A673 (cell line): ENCODE results near the gene ITGB4. TPM values are rescaled to one million over a fixed set of nuclear protein-coding genes. Genes with fewer than 3 reads are reported as not detected.
A peak's percentile ranks its signal among the peaks of the same experiment; 100 is the strongest.

Source experiments
- BruUV-seq: library from RNA; stranded (reverse); fragments of 400-500 nt; replicated peaks from 2 replicates; lab custom pipeline; 2021; lab: Mats Ljungman, UMichigan
- CTCF ChIA-PET: fragments of 300-600 bp; sonication (Branson Sonifier 250); formaldehyde crosslinking; loops from one replicate; lab custom pipeline; 2022; ENCODE audit warnings: antibody characterized with exemption; lab: Charles Lee
- POLR2A ChIA-PET: fragments of 300-600 bp; sonication (Branson Sonifier 250); formaldehyde crosslinking; loops from one replicate; lab custom pipeline; 2022; ENCODE audit warnings: antibody characterized with exemption; ENCODE audit not compliant: low non-redundant PET; lab: Charles Lee
- DNase-seq: peaks from one replicate; pipeline ENCODE4 v3.0.0-alpha.2; 2015; ENCODE audit warnings: low spot score
- H3K27ac ChIP-seq: fragments of 200-600 bp; sonication (generic); 2 replicates; pipeline ENCODE4 v1.5.1; 2016; ENCODE audit warnings: mixed run types, low read depth, mild to moderate bottlenecking, mixed read lengths, antibody characterized with exemption, low read length; ENCODE audit not compliant: poor library complexity, severe bottlenecking
- H3K27me3 ChIP-seq: fragments of 200-600 bp; sonication (generic); replicated peaks from 2 replicates; pipeline ENCODE4 v1.6.1; 2017; ENCODE audit warnings: mixed run types, low read depth, mild to moderate bottlenecking, mixed read lengths, antibody characterized with exemption, low read length; ENCODE audit not compliant: insufficient read depth, poor library complexity
- H3K36me3 ChIP-seq: fragments of 200-600 bp; sonication (generic); 2 replicates; pipeline ENCODE4 v1.6.1; 2016; ENCODE audit warnings: mixed run types, mild to moderate bottlenecking, mixed read lengths, antibody characterized with exemption, low read length; ENCODE audit not compliant: insufficient read depth, poor library complexity, severe bottlenecking
- H3K4me1 ChIP-seq: fragments of 200-600 bp; sonication (generic); 2 replicates; pipeline ENCODE4 v1.6.1; 2017; ENCODE audit warnings: mixed run types, mild to moderate bottlenecking, mixed read lengths, antibody characterized with exemption, low read length; ENCODE audit not compliant: insufficient read depth, poor library complexity, severe bottlenecking
- H3K4me3 ChIP-seq: fragments of 200-600 bp; sonication (generic); 2 replicates; pipeline ENCODE4 v1.5.1; 2016; ENCODE audit warnings: low read depth, mixed run types, mild to moderate bottlenecking, mixed read lengths, low read length; ENCODE audit not compliant: poor library complexity, severe bottlenecking
- H3K9me3 ChIP-seq: fragments of 200-600 bp; sonication (generic); 2 replicates; pipeline ENCODE4 v1.6.1; 2016; ENCODE audit warnings: mixed run types, low read depth, mild to moderate bottlenecking, mixed read lengths, antibody characterized with exemption, low read length; ENCODE audit not compliant: poor library complexity, severe bottlenecking
- EZH2 ChIP-seq: fragments of 200-600 bp; sonication (generic); IDR thresholded peaks from 2 replicates; pipeline ENCODE4 v1.6.1; 2017; ENCODE audit warnings: borderline replicate concordance, low read depth, mild to moderate bottlenecking, mixed read lengths, antibody characterized with exemption, low read length; ENCODE audit not compliant: poor library complexity, severe bottlenecking
- intact Hi-C: fragments of 100-400 bp; cut with micrococcal nuclease; formaldehyde crosslinking; loops from one replicate; pipeline ENCODE4 v1.10.0; 2022; ENCODE audit not compliant: unreplicated experiment
- total RNA-seq: library from RNA; stranded (reverse); gene quantifications from 2 replicates; pipeline ENCODE4 v1.2.3, GENCODE V29; 2021
- TF ChIP-seq, protein P1 (sequence below): fragments of 300-800, 200-600 bp; sonication (generic); conservative IDR thresholded peaks from 2 replicates; pipeline ENCODE4 v1.5.1; 2017; ENCODE audit warnings: low read depth, mild to moderate bottlenecking, antibody characterized with exemption, low read length, moderate library complexity, mixed read lengths

ITGB4 gene
- total RNA-seq, 1 experiment from 2014 or later = 0.95 TPM

DNA sequence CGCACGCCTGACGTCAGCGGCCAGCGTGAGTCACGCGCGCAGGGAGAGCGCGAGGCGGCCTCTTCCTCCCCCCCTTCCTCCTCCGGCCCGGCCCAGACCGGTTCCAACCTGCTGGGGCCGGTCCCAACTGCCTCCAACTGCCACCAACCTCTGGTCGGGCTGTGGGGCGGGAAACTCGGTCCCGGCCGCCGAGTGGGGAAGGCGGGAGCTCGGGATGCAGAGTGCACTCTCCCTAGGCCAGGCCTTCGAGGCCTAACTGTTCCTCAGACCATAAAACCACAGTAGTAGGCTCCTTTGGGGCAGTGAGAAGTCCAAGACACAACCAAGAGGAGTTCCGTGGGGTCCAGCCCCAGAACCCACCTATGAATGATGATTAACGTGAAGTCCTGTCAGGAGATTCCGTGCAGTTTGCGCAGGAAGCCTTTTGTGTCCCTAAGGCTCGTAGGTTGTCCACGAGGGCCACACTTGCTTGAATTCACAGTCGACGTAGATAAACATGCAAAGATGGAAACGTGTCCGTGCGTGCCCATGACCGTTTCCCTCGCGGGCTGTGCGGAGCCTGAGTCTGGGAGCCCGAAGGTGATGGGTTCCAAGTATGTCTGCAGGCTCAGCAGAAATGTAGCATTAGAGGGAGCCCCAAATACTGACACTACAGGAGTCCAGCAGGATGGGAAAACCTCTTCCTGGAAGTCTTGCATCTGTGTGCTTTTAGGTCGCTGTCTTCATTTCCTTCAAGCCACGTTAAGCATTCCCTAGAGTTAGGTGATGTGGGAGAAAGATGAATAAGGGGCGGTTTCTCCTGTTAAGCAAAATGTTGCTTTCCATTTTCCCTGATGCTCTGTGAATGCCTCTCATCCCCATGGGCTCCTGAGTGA, 64.0 kb downstream of the ITGB4 start:
- H3K36me3 ChIP-seq = no peaks in the 10 kb centered on the region
- DNase-seq = peak; percentile 93
- H3K9me3 ChIP-seq = no peaks in the 10 kb centered on the region
- ChIA-PET CTCF (interaction anchor here (0.7 to 1.4 kb wide), 2 partner anchors 42 to 174 kb away, joined by 3 to 6 read pairs; no protein-coding TSS in a partner anchor), POLR2A (interaction anchor here (0.6 kb wide), 1 partner anchor 54 kb away, joined by 4 read pairs; no protein-coding TSS in a partner anchor)
- BruUV-seq = TSS peak; percentile 56
- peak overlapping the region; percentile 65 for H3K4me3 ChIP-seq
- TF ChIP-seq, protein P1, sequence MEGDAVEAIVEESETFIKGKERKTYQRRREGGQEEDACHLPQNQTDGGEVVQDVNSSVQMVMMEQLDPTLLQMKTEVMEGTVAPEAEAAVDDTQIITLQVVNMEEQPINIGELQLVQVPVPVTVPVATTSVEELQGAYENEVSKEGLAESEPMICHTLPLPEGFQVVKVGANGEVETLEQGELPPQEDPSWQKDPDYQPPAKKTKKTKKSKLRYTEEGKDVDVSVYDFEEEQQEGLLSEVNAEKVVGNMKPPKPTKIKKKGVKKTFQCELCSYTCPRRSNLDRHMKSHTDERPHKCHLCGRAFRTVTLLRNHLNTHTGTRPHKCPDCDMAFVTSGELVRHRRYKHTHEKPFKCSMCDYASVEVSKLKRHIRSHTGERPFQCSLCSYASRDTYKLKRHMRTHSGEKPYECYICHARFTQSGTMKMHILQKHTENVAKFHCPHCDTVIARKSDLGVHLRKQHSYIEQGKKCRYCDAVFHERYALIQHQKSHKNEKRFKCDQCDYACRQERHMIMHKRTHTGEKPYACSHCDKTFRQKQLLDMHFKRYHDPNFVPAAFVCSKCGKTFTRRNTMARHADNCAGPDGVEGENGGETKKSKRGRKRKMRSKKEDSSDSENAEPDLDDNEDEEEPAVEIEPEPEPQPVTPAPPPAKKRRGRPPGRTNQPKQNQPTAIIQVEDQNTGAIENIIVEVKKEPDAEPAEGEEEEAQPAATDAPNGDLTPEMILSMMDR = no peak
- TF ChIP-seq EZH2 = no peak
- peaks cover 18% of the 10 kb centered on the region for H3K4me1 ChIP-seq
- peak overlapping the region; percentile 97 for H3K27ac ChIP-seq
- no peaks in the 10 kb centered on the region for H3K27me3 ChIP-seq
- intact Hi-C loops = no loop called here

DNA sequence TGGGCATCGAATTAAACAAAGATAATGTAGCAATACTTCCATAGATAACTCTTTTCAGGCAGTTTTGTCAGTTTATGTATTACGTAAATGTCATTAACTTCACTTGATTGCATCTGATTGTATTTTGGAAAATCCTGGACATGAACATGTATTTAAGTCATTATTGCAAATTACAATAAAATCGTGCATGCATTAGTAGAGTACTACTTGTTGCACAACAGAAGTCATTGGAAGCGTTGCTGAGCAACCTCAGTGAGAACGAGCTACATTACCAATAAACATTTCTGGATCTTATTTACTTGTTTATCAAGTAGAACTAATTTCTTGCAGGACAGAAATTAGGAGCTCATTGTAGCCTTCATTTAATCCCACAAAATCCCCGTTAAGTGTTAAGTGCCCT, 70.0 kb downstream of the ITGB4 start:
- Histone ChIP-seq H3K4me1 (peaks cover 3% of the 10 kb centered on the region), H3K36me3 (peaks cover 12% of the 10 kb centered on the region), H3K27ac (no peak overlapping the region), H3K4me3 (no peak overlapping the region), H3K9me3 (no peaks in the 10 kb centered on the region), H3K27me3 (no peaks in the 10 kb centered on the region)
- DNase-seq = no peak
- ChIA-PET POLR2A (interaction anchor here (0.7 to 0.8 kb wide), 2 partner anchors 11 to 42 kb away, joined by 3 read pairs; no protein-coding TSS in a partner anchor), CTCF (interaction anchor here (0.5 kb wide), 1 partner anchor 92 kb away, joined by 3 read pairs; no protein-coding TSS in a partner anchor)
- BruUV-seq = no TSS peak
- no peak for TF ChIP-seq EZH2
- TF ChIP-seq, protein P1 = no peak
- intact Hi-C loops = no loop called here

DNA sequence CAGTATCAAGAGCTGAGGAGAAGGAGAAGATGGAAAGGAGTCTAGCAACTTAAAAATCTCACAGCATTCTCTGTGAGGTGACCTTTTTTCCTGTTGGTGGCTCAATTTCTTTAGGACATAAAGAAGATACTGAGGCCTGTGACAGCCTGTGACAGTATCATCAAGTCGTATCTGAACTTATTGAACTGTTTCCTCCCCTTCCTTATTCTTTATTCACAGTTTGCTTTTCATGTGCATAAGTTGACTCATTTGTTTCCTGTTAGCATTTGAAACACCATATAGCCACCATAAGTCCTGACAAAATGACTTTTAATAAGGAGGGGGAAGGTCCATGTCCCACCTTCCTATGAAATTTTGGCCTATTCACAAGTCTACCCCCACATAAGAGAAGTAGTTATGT, 72.2 kb downstream of the ITGB4 start:
- no peak for TF ChIP-seq EZH2
- TF ChIP-seq, protein P1 = no peak
- no peaks in the 10 kb centered on the region for H3K9me3 ChIP-seq
- ChIA-PET CTCF (no interaction called here), POLR2A (no interaction called here)
- no peaks in the 10 kb centered on the region for H3K4me1 ChIP-seq
- no peaks in the 10 kb centered on the region for H3K27me3 ChIP-seq
- no TSS peak for BruUV-seq
- peaks cover 27% of the 10 kb centered on the region for H3K36me3 ChIP-seq
- no peak overlapping the region for H3K4me3 ChIP-seq
- intact Hi-C loops = no loop called here
- no peak overlapping the region for H3K27ac ChIP-seq
- no peak for DNase-seq
